K562 (cell line): Measurements from ENCODE around the gene ZNF296. TPM values are rescaled to one million over a fixed set of nuclear protein-coding genes. Genes with fewer than 3 reads are reported as not detected.

Experiments
- ETV5 ChIP-seq: sonication (generic); formaldehyde crosslinking; IDR thresholded peaks from 2 replicates; pipeline ENCODE4 v1.4.0; 2020; ENCODE audit warnings: low read depth, mild to moderate bottlenecking, missing genetic modification reagents
- GABPA ChIP-seq: fragments of 200-800 bp; sonication (Bioruptor generic); conservative IDR thresholded peaks from 2 replicates; pipeline ENCODE4 v1.6.1; 2016; ENCODE audit warnings: low read depth, missing genetic modification characterization, missing compliant biosample characterization
- HNRNPUL1 ChIP-seq: fragments of 200-400 bp; formaldehyde crosslinking; IDR thresholded peaks from 2 replicates; pipeline ENCODE4 v1.6.1; 2017; ENCODE audit warnings: low read length
- OTX1 ChIP-seq: fragments of 450-650 bp; formaldehyde crosslinking; IDR thresholded peaks from 2 replicates; pipeline ENCODE4 v1.4.0; 2022; ENCODE audit warnings: mild to moderate bottlenecking
- RBM14 ChIP-seq: fragments of 200-400 bp; formaldehyde crosslinking; IDR thresholded peaks from 2 replicates; pipeline ENCODE4 v1.6.1; 2018; ENCODE audit warnings: low read depth, mild to moderate bottlenecking, low read length, moderate library complexity, borderline replicate concordance; ENCODE audit not compliant: insufficient read depth
- SAFB ChIP-seq: fragments of 200-400 bp; formaldehyde crosslinking; IDR thresholded peaks from 2 replicates; pipeline ENCODE4 v1.6.1; 2017; ENCODE audit warnings: low read depth, low read length, borderline replicate concordance
- SMARCE1 ChIP-seq: fragments of 450-650 bp; IDR thresholded peaks from 2 replicates; pipeline ENCODE4 v1.7.1; 2016; ENCODE audit warnings: mild to moderate bottlenecking
- YY1 ChIP-seq, 3 experiments: IDR thresholded peaks; 2 replicates each; pipeline ENCODE4 v1.6.1; 2011; ENCODE audit warnings: low read length in 2 of 3, mild to moderate bottlenecking in 2 of 3, moderate library complexity in 2 of 3, borderline replicate concordance in 1 of 3, control low read depth in 1 of 3, low read depth in 1 of 3; ENCODE audit not compliant: insufficient read depth in 3 of 3, insufficient replicate concordance in 2 of 3, control insufficient read depth in 1 of 3, insufficient read length in 1 of 3; ENCODE audit errors: extremely low read depth in 1 of 3
- ZNF140 ChIP-seq: fragments of 250-450 bp; sonication (Bioruptor Pico); IDR thresholded peaks from 2 replicates; pipeline ENCODE4 v1.8.0; 2021; ENCODE audit warnings: moderate library complexity, mild to moderate bottlenecking, inconsistent platforms
- polyA plus RNA-seq, 8 experiments: library from polyadenylated mRNA; depleted of rRNA in 4 of 8; stranded (reverse) in 5 of 8; unstranded in 3 of 8; fragments of >200 nt; fragmentation: Nextera tagmentation in 2 of 8; fragmentation: Illumina TruSeq in 1 of 8; extraction: Ambion mirVana in 2 of 8; extraction: Trizol in 1 of 8; gene quantifications; 2 replicates each; pipeline versions ENCODE4 v1.2.1 to v1.2.3, GENCODE V29; 2011 to 2014; ENCODE audit warnings: inconsistent platforms in 1 of 8, missing spikeins in 1 of 8
- total RNA-seq, 7 experiments: library from RNA; depleted of rRNA in 6 of 7; stranded (reverse); fragments of >200 nt in 6 of 7; fragmentation: Illumina TruSeq in 2 of 7; extraction: Trizol in 2 of 7; gene quantifications; 2 replicates each; pipeline versions ENCODE4 v1.2.1 to v1.2.3, GENCODE V29; 2011 to 2021; ENCODE audit warnings: low replicate concordance in 1 of 7
- TF ChIP-seq, protein P1 (sequence below): sonication (generic); formaldehyde crosslinking; IDR thresholded peaks from 2 replicates; pipeline ENCODE4 v1.8.0; 2023; ENCODE audit warnings: missing genetic modification reagents, mild to moderate bottlenecking, borderline replicate concordance
- TF ChIP-seq, protein P2 (sequence below), 2 experiments: fragments of 450-650 bp; conservative IDR thresholded peaks; 2 replicates each; pipeline ENCODE4 v1.6.1; 2017; ENCODE audit warnings: mild to moderate bottlenecking in 2 of 2, moderate library complexity in 2 of 2
- TF ChIP-seq, protein P3 (sequence below): sonication (generic); formaldehyde crosslinking; IDR thresholded peaks from 2 replicates; pipeline ENCODE4 v1.8.1; 2023; ENCODE audit warnings: mild to moderate bottlenecking, missing genetic modification reagents
- TF ChIP-seq, protein P4 (sequence below): fragments of 250-450 bp; sonication (Bioruptor Pico); IDR thresholded peaks from 2 replicates; pipeline ENCODE4 v1.9.0; 2021; ENCODE audit warnings: mild to moderate bottlenecking, inconsistent platforms

ZNF296 gene
- total and polyA plus RNA-seq, 9 of the 15 experiments (the other 6 are each of a cell fraction or from before 2014, with no cell fraction given): 0.03 to 8.8 (median 0.47) TPM; not detected in 1

DNA sequence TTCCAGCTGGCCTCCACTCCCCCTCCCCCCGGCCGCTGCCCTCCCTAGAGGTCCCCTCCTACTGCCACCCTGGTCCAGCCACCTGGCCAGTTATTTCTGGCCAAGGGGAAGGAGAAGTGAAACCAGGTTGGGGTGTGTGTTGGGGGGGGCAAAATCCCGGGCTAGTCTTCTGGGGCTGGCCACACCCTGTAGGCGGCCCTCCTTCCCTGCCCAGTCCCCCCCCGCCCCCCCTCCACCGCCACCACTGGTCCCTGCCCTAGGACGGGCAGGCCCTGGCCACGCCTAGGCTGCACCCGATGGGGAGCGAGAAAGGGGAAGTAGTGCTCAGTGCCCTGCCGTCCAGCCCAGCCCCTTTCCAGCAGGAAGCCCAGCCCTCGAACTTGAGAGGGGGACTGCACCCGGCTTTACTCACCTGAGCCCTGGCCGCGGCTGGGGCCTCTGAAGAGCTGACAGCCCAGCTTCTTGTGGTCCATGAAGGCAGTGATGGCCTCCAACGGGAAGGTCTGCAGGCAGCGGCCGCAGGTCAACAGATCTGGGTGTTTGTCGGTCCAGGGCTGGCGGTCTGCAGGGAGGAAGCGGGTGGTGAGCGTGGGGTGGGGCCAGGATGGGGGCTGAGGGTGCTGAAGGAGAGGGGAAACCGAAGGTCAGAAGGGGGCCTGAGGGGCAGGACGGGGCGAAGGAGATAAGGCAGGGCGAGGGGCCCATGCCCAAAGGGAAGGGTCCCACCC is 813 bp downstream of the ZNF296 start (continued):
- TF ChIP-seq, protein P1, sequence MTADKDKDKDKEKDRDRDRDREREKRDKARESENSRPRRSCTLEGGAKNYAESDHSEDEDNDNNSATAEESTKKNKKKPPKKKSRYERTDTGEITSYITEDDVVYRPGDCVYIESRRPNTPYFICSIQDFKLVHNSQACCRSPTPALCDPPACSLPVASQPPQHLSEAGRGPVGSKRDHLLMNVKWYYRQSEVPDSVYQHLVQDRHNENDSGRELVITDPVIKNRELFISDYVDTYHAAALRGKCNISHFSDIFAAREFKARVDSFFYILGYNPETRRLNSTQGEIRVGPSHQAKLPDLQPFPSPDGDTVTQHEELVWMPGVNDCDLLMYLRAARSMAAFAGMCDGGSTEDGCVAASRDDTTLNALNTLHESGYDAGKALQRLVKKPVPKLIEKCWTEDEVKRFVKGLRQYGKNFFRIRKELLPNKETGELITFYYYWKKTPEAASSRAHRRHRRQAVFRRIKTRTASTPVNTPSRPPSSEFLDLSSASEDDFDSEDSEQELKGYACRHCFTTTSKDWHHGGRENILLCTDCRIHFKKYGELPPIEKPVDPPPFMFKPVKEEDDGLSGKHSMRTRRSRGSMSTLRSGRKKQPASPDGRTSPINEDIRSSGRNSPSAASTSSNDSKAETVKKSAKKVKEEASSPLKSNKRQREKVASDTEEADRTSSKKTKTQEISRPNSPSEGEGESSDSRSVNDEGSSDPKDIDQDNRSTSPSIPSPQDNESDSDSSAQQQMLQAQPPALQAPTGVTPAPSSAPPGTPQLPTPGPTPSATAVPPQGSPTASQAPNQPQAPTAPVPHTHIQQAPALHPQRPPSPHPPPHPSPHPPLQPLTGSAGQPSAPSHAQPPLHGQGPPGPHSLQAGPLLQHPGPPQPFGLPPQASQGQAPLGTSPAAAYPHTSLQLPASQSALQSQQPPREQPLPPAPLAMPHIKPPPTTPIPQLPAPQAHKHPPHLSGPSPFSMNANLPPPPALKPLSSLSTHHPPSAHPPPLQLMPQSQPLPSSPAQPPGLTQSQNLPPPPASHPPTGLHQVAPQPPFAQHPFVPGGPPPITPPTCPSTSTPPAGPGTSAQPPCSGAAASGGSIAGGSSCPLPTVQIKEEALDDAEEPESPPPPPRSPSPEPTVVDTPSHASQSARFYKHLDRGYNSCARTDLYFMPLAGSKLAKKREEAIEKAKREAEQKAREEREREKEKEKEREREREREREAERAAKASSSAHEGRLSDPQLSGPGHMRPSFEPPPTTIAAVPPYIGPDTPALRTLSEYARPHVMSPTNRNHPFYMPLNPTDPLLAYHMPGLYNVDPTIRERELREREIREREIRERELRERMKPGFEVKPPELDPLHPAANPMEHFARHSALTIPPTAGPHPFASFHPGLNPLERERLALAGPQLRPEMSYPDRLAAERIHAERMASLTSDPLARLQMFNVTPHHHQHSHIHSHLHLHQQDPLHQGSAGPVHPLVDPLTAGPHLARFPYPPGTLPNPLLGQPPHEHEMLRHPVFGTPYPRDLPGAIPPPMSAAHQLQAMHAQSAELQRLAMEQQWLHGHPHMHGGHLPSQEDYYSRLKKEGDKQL (CRISPR knock-in tag): 0 out of 2 replicates have a peak, but pooled peaks have one; percentile 78
- TF ChIP-seq GABPA (tag): peak; percentile 42; the same call in 1 of the 2 replicates
- TF ChIP-seq YY1 (IDR thresholded peaks at IDR 0.05; ENCODE audit: borderline replicate concordance in 1 of 3, control insufficient read depth in 1 of 3, extremely low read depth in 1 of 3, insufficient read depth in 3 of 3, insufficient read length in 1 of 3, insufficient replicate concordance in 2 of 3, low read depth in 1 of 3, low read length in 2 of 3): peak in 2 of 3 experiments; percentile 27 to 32
- TF ChIP-seq, protein P2, sequence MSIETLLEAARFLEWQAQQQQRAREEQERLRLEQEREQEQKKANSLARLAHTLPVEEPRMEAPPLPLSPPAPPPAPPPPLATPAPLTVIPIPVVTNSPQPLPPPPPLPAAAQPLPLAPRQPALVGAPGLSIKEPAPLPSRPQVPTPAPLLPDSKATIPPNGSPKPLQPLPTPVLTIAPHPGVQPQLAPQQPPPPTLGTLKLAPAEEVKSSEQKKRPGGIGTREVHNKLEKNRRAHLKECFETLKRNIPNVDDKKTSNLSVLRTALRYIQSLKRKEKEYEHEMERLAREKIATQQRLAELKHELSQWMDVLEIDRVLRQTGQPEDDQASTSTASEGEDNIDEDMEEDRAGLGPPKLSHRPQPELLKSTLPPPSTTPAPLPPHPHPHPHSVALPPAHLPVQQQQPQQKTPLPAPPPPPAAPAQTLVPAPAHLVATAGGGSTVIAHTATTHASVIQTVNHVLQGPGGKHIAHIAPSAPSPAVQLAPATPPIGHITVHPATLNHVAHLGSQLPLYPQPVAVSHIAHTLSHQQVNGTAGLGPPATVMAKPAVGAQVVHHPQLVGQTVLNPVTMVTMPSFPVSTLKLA (conservative IDR thresholded peaks at IDR 0.05): peak; percentile 46 to 59; a peak in 2 of 4 replicates
- TF ChIP-seq RBM14: 0 out of 2 replicates have a peak, but pooled peaks have one; percentile 35
- peak; percentile 61 for TF ChIP-seq OTX1
- TF ChIP-seq, protein P3, sequence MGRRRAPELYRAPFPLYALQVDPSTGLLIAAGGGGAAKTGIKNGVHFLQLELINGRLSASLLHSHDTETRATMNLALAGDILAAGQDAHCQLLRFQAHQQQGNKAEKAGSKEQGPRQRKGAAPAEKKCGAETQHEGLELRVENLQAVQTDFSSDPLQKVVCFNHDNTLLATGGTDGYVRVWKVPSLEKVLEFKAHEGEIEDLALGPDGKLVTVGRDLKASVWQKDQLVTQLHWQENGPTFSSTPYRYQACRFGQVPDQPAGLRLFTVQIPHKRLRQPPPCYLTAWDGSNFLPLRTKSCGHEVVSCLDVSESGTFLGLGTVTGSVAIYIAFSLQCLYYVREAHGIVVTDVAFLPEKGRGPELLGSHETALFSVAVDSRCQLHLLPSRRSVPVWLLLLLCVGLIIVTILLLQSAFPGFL: peak; percentile 48; the same call in 1 of the 2 replicates
- TF ChIP-seq SMARCE1: 0 out of 2 replicates have a peak, but pooled peaks have one; percentile 28
- TF ChIP-seq ETV5 (CRISPR knock-in tag): 0 out of 2 replicates have a peak, but pooled peaks have one; percentile 19
- no peak for TF ChIP-seq HNRNPUL1
- TF ChIP-seq SAFB: no peak
- TF ChIP-seq, protein P4, sequence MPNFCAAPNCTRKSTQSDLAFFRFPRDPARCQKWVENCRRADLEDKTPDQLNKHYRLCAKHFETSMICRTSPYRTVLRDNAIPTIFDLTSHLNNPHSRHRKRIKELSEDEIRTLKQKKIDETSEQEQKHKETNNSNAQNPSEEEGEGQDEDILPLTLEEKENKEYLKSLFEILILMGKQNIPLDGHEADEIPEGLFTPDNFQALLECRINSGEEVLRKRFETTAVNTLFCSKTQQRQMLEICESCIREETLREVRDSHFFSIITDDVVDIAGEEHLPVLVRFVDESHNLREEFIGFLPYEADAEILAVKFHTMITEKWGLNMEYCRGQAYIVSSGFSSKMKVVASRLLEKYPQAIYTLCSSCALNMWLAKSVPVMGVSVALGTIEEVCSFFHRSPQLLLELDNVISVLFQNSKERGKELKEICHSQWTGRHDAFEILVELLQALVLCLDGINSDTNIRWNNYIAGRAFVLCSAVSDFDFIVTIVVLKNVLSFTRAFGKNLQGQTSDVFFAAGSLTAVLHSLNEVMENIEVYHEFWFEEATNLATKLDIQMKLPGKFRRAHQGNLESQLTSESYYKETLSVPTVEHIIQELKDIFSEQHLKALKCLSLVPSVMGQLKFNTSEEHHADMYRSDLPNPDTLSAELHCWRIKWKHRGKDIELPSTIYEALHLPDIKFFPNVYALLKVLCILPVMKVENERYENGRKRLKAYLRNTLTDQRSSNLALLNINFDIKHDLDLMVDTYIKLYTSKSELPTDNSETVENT (CRISPR knock-in tag): no peak
- no peak for TF ChIP-seq ZNF140
